Measurements from ENCODE around the gene PATZ1.
A peak's percentile ranks its signal among the peaks of the same experiment; 100 is the strongest.

The PATZ1 gene

DNA sequence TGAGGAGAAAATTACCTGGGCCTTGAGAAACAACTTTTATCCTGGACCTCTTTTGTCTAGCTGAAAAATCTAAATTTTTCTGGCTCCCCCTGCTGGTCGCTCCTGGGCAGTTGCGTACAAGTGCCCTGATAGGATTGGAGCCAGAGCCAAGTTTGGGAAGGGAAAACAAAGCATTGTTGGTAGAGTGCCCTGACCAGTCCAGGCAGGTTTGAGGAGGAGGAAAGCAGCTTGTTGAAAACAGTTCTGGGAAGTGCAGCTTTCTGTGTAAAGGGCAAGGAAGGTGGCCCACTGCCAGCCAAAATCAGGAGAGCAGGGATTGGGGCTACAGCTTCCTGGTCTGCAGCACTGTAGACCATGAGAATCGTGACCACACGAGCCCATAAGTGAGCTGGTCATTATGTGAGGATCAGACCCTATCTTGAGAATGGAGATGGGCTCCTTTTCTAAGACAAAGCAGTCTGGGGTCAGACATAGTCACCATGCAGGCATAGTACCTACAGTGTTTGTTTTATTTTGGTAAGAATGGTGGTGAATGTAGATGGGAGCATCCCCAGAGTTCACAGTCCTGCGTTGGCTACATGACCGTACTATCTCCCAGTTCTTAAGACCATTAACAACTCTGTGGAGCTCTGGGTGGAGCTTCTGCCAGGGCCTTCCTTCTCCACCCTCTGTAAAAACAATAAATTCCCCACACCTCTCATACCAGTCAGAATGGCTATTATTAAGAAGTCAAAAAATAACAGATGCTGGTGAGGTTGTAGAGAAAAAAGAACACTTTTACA, 32.6 kb downstream of the PATZ1 start:
- DNase-seq, result peak in 1 of 2 experiments; percentile 52

DNA sequence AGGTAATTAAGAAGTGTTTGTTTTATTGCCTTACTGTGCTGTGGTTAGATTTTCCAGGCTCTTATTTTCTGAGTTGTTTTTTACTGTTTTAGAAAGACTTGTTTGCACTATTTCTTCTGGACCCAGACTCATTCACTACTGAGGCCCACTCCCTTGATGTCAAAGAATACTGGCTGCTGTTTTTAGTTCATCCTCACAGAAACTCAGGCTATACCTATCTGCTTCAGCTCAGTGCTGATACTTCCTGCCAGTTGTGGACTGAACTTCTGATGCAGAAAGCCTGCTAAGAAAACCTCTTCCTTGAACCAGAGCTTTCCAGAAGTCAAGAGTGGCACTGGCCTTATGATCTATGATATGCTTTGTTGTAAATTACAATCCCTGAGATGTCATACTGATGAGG, 38.0 kb downstream of the PATZ1 start:
- DNase-seq, result no peak

DNA sequence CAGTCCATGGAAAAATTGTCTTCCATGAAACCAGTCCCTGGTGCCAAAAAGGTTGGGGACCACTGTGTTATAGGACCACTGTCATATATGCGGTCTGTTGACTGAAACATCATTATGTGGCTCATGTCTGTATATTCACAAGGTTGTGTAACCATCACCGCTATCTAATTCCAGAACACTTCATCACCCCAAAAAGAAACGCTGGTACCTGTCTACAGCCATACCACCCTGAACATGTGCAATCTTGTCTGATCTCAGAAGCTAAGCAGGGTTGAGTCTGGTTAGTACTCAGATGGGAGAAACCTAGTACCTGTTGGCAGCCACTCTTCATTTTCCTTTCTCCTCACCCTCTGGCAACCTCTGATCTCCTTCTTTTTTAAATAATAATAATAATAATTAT, 41.0 kb downstream of the PATZ1 start:
- DNase-seq, result no peak

DNA sequence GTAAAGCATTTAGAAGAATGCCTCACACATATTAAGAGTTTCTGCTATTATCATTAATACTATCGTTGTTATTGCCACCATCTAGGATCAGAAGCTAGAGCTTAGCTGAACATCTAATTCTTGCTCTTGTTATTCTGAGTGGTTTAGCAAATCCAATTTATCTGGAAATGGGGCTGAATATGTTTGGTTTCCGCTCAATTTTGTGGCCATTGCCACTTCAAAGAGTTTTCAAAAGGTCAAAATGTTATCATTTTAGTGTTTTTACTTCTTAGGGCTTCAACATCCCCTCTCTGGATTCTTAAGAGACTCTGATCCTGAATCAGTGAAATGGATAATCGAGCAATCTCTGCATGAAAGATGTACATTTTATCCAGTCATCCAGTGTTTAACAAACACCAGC, 43.6 kb downstream of the PATZ1 start:
- no peak for DNase-seq

DNA sequence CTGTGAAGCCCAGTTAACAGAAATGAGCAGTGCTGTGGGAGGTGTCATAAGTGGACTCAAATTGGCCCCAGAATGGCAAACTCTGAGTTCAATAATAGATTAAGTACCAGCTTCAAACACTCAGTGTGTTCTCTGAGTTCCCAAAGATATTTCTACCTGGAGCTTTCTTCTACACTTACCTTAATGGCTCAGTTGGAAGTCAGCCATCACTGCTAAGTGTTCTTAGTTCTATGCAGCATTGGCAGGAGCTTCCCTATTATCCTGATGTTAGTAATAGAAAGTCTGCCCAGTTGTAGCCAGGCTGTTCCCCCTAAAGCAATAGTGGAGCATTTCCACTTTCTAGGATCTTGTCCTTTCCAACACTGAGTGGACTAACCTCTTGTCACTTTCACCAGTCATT, 44.1 kb downstream of the PATZ1 start:
- DNase-seq, result no peak

DNA sequence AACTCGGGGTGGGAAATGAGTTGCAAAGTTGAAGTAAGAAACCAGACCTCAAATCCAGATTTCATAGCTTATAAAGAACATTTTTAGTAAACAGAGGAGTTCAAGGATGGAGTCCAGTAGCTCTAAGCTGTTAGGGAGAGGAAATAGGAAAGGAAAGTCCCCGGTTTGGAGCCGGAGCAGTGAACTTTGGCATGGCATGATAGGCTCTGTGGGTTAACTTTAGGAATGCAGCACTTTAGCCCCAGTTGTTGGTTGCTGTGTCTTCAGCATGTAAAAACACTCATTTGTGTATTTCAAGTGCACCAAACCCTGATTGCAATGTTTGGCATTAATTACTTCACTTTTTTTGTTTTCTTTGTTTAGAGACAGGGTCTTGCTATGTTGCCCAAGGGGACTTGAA, 45.2 kb downstream of the PATZ1 start:
- DNase-seq, result no peak

DNA sequence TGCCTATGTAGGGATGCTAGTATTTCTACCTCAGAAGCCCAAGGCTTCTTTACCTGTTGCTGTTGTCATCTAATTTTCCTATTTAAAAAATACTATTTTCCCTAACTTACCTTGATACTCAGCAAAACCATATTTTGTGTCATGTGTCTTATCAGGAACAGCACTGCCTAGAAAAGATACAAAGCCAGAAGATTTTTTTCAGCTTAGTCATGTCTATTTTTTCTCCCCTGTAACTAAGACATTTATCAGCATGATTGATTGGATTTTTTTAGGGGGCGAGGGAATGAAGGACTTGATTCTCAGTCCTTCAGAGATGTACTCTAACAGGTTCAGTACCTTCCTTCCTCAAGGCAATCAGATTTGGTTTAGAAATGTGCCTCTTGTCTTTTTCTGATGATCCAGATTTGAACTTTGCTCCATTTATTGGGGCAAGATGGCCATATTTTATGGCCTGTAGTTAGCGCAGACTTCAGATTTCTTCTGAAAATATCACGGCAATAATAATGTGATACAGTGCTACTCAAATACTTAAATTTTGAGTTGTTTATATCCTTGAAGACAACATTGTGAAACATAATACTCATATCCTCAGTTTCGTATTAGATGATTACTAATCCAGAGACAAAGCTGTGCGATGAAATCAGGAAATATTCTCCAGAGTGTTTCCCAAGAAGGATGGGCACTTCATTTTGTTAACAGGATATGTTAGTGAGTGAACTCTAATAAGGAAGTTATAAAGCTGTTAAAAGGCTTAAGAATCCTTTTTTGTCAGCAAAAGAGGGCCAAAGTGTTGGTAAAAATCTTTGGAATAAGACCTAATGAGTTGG, 50.1 kb downstream of the PATZ1 start:
- DNase-seq, result no peak

DNA sequence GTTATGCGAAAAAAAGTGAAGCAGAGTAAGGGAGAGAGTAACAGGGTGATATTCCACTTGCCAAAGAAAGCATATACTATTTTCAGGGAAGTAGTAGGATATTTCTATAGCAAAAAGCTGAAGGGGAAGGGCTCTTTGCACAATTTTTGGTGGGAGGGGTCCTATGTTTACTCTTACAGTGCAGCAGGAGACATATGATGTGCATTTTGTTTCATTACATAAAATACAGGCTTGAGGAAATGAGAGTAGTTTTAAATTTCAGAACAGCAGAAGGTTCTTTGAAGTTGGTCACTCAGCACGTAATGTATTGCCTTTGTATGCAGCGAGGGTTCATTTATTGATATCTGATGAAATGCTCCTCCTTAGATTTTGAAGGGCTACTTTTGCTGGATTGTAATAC, 50.8 kb downstream of the PATZ1 start:
- DNase-seq, result no peak

DNA sequence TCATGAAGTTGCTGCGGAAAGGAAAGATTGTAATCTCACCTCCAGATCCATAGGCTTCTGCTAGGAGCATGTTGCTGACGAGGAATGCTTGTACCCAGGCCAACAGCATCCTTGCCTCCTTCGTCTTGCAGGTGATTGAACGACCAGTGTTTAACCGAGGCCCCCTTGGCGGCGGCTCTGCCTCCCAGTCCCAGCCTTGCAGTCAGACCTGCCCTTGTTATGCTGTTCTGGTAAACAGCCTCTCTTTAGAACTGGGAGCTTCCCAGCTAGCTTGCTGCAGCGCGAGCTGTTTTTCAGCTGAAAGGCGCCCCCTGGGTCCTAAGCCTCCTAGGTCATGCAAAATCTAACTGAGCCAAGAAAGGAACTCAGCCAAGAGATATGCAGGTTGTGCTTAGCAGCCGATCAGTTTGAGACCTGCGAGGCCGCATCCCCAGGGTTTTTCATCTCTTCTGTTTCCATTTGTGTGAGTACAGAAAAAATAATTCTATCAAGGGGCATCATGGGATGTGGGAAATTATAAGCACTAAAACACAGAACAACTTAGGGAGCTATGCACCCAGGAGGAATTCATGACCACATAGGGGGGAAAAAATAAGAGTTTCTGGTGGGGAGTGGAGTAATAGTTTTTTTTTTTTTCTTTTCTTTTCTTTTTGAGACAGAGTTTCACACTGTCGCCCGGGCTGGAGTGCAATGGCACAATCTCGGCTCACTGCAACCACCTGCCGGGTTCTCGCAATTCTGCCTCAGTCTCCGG, 53.7 kb downstream of the PATZ1 start, which contains the start of gene PIK3IP1:
Gene PIK3IP1, minus strand, starts transcription at position 253 of the 754 bp plus-strand sequence. Its CDS starts 144 bp downstream, at position 109.
- DNase-seq, result peak; percentile 40 to 63

DNA sequence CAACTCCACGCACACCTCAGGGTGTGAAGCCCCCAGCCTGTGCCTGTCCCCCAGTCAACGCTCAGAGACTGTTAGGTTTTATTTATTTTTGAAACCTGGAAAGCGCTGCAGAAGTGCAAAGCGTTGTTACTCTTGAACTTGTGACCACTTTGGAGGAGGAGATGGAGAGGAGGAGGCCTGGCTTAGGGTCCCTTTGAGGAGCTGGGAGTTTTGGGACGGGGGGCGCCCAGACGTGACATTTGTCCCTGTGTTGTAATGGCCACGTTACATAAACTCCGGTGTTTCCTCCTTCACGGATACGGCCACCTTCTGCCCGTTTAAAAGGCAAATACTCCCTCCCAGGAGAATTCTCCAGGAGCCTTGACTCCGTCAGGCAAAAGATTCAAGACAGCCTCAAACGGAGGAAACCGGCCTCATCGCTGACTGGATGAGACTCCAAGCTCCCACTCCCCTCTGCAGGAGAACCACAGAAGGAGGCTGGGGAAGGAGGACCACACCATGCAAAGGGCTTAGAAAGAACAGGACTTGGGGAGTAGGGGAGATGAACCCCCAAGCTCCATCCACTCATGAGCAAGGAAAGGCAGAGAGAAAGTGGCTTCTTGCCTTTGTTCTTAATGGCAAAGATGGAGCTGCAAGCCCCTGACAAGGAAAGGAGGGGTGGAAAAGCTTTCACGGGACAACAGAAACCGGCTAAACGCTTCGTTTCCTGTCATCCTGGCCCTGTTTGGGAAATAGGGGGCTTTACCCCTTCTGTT, 54.5 kb downstream of the PATZ1 start:
- DNase-seq, result no peak

DNA sequence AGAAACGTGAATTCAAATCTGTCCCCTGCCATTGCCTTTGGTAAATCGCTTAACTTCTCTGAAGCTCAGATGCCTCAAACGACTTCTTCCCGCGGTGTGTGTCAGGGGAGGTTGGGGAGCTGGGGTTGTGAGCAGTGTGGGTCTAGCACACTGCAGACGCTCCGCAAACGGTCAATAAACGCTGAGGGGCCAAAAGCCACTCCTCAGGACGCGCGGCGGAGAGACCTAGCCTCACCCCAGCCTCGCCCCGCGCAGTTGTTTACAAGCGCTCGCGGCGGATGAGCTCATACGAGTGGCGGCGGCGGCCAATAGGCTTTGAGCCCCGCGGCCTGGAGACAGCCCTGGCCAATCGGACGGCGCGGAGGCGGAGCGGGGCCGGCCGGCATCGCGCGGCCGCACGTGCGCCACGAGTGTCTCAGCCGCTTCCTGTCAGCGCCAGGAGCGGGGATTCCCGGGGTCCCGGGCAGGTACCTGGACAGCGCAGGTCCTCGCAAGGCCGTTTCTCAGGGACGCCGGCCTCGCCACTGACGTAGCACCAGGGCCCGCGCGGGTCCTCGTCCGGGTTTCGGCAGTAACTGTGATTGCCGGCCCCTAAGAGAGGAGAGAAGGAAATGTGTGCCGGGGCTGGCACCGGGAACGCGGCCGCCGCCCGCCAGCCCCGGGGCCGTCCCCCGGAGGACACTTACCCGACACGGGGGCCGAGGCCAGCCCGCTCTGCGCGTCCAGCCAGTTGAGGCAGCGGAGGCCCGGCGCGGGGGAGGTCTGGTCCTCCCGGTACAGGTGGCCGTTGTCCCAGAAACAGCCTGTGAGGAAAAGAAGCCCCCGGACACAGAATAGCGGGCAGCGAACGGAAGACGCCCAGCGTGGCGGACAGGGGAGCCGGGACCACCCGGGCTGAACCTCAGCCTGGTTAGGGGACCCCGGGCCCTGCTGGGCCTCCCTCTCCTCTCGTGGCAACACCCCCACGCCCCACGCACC, 55.4 kb downstream of the PATZ1 start:
- DNase-seq, result peak; percentile 74 to 83

DNA sequence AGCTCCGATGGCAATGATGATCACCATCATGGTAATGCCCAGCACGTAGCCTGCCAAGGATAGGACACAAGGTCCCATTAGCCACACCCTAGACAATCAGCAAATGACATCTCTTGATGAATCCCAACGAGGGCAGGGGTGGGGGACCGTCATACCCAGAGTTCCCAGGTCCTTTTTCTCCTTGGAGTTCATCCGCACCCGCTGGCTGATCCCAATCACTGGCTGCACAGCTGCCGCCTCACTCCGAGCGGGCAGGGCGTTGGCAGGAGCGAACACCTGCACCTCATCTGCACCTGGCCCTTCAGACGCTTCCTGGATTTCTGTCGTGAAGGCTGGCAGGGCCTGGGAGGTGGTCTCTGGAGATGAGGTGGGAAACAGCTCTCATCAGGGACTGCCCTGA, 56.8 kb downstream of the PATZ1 start:
- no peak for DNase-seq

DNA sequence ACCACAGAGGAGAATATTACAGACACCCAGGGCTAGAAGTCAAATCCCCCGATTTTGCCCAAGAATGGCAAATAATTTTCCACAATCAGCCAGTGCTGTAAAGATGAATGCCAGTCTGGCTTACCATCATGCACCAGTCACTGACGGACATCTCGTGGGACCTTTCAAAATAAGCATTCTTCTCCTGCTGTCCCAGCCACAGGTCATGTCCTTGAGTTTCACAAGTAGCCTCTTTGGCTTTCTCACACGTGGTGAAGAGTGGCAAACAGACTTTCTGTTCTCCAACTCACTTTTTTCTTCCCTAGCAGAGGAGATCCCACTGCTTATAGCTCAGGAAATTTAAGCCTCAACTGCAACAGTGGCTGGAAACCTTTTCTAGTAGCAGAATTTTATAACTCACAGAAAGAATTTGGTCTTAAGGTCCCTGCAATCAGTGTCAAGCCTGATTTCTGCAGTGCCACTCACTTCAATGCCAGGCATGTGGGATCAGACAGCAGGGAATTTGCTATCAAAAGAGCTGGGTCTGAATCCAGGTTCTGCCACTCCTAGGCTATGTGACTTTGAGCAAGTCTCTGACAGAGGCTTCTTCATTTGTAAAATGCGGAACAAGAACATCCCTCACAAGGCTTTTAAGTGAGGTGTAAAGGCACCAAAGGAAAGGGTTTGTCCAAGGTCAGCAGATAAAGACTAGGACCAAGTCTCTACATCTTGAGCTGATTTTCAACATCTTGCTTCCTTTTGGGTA, 57.5 kb downstream of the PATZ1 start:
- DNase-seq, result no peak

DNA sequence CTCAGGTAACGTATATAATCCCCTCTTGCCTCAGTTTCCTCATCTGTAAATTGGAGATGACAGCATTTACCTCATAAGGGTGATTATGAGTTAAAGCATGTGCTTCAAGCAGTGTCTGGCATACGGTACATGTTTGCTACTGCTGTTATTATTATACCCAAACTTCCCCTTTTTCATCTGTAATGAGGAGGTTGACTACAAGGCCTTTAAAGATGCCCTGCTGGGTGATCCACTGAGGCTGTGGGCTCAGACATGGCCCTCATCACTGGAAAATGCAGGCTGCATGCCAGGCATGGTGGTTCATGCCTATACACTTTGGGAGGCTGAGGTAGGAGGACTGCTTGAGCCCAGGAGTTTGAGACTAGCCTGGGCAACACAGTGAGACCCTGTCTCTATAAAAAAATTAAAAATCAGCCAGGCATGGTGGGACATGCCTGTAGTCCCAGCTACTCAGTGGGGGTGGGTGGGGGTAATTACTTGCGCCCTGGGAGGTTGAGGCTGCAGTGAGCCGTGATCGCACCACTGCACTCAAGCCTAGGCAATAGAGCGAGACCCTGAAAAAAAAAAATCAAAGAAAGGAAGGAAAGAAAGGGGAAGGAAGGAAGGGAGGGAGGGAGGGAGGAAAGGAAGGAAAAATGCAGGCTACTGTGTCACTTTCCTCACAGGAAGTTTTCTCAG, 58.2 kb downstream of the PATZ1 start:
- DNase-seq, result no peak

DNA sequence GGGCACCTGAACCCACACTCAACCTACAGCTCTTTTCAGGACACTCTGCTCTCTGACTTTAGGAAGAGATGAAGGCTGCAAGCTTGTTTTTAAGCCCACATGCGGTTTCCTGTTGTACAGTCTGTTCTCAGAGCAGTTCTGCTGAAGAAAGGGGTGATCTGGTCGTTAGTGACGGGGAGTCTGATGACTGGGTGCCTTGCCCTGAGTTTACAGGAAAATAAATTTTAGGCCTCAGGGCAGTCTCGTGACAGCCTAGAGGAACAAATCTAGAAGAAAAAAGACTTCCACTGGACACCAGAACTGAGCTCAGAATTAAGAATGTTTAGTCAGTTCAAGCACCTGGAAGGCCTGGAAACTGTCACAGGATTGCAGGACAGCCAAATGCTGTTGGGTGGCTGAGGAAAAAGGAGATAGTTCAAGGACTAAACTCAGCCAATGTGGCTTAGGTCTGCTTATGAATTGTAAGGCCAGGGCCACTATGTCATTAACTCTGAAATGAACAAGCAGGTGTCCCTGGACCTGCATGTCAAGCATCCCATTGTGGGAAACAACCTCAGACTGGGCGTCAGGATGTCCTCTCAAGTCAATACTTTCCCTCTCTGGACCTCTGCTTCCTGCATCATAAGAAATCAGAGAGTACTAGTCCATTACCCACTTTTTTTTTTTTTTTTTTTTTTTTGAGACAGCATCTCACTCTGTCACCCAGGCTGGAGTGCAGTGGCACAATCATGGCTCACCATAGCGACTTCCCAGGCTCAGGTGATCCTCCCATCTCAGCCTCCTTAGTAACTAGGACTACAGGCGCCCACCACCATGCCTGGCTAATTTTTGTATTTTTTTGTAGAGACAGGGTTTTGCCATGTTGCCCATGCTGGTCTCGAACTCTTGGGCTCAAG, 59.5 kb downstream of the PATZ1 start:
- no peak for DNase-seq

DNA sequence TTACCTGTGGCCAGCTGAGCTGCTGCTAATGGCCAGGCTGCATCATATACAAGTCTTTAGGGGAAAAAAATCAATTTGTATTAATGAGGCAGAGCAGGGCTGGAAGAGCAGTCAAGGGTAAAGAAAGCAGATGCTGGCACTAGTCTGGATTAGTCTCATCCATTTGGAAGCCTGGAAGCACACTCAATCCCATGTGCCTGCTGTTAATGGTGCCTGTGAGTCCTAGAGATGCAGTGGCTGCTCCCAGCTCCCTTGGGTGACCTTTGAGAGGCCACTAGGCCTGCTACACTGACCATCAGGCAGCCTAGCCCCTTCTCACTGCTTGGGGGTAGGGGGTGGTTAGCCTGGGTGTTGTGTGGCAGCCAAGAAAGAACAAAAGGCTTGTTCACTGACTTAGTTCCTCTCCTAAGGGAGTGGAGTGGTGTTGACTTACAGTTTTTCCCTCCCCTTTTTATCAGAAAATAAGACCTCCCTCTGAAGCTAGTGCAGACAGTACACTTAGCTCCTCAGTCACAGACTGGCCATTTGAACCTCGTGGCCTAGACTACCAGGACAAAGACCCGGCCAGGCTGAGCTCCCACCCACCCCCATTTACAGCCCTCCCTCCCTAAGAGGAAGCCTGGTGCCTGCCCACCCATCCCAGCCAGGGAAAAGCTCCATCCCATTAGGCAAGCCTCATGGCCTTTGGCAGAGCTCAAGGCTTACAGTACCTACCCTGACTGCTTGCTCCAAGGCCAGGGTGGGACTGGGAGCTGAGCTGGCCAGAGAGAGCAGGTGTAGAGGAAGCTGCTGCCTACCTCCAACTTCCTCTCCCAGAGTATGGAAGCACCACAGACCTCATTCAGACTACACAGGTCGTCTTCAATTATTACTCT, 61.6 kb downstream of the PATZ1 start:
- DNase-seq, result no peak

DNA sequence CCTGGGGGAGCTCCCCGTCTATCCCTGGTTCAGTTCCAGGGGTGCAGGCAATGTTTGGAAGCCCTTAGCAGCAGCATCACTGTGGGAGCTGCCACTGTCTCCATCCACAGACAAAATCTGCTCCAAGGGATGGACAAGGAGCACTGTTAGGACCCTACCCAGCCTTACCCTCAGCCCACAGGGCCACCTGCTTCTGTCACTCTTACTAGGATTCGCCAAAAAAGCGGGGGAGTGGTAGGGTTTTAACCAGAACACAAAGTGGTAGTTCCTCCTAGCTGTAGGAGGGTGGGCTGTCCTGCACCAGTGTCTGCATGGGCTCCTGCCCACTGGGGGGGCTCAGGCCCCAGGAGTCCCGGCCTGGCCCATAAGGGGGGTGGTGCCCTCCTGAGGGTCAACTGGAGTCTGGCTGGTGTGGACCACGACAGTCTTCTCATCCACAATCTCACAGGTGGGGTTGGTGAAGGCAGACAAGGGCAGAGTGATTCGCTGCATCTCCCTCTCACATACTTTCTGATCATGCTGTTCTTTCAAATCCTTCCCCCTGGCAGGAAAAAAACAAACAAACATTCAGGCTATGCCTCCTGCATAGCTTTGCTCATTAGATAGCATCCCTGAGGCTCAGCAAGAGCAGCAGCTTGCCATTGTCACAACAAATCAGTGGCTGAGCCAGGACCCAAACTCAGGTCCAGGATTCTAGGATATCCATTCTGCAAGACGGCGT, 63.2 kb downstream of the PATZ1 start:
- no peak for DNase-seq

Measured in NCI-H1930 (cell line).